Measurements from ENCODE around the gene SERTAD4. TPM values are rescaled to one million over a fixed set of nuclear protein-coding genes. Genes with fewer than 3 reads are reported as not detected.
"Not testable (repeated sequence)": the region's sequence is repeated elsewhere in the genome, so short reads cannot be mapped to it uniquely, and the experiment has no call there.

The SERTAD4 gene
- total RNA-seq (ENCODE audit: low replicate concordance), result 4.6 and 11.4 TPM in 2 replicates
- long read RNA-seq, partial matches to known transcripts, result 0 of 2 reads
- long read RNA-seq, other reads (novel, unspliced or antisense), result 2 of 2 reads

DNA sequence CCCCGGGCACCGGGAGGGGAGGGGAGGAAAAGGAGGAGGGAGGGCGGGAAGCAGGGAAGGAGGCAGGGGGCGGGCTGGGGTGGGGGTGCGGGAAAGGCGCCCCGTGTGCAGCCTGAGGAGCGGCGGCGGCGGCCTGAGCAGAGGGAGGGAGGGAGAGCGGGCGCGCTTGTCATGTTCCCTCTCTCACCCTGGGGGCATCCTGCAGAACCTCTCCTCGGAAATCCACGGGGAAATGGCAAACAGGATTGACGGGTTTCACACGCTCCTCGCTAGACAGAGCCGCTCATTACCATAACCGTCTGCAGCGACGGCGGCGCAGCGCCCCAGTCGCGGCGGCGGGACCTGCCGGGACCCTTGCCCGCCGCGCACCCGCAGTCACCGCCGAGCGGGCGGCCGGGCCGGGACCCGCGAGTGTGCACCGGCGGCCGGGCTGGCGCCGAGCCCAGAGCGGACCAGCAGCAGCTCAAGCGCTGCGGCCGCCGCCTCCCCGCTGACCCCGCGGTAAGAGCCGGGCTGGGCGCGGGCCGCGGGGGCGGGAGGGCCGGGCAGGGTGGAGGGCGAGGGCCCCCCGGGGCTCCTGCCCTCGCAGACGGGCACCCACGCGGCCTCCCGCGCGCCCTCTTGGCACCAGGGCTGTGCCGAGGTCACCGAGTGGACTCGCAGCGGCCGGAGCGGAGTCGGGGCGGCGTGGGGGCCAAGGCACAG is at the start of gene SERTAD4:
TSS of gene SERTAD4 (plus strand) at position 286 of the 705 bp plus-strand sequence. CDS start 5,165 bp downstream, outside the sequence.
- TF ChIP-seq CTCF (conservative IDR thresholded peaks at IDR 0.05), result peak; percentile 28
- Mint-ChIP-seq H3K27ac (peak within 1 kb of the TSS; percentile 61), H3K9me3 (no peaks in the 10 kb centered on the region), H3K27me3 (peaks cover 38% of the 10 kb centered on the region), H3K4me3 (peak within 1 kb of the TSS; percentile 88), H3K36me3 (no peaks in the 10 kb centered on the region), H3K4me1 (ENCODE audit: unreplicated experiment) (peaks cover 30% of the 10 kb centered on the region)
- peak; percentile 79 for DNase-seq (ENCODE audit: extremely low spot score, unreplicated experiment)

GRCh38 chr1:210185063-210185462 is 47.5 kb upstream of the SERTAD4 start:
- H3K9me3 Mint-ChIP-seq, result peaks cover 7% of the 10 kb centered on the region
- H3K27me3 Mint-ChIP-seq, result peaks cover 11% of the 10 kb centered on the region
- no peak for DNase-seq (ENCODE audit: extremely low spot score, unreplicated experiment)
- no peaks in the 10 kb centered on the region for H3K36me3 Mint-ChIP-seq
- no peak overlapping the region for H3K4me3 Mint-ChIP-seq
- no peak overlapping the region for H3K27ac Mint-ChIP-seq
- H3K4me1 Mint-ChIP-seq (ENCODE audit: unreplicated experiment), result no peaks in the 10 kb centered on the region
- no peak for TF ChIP-seq CTCF (conservative IDR thresholded peaks at IDR 0.05)

DNA sequence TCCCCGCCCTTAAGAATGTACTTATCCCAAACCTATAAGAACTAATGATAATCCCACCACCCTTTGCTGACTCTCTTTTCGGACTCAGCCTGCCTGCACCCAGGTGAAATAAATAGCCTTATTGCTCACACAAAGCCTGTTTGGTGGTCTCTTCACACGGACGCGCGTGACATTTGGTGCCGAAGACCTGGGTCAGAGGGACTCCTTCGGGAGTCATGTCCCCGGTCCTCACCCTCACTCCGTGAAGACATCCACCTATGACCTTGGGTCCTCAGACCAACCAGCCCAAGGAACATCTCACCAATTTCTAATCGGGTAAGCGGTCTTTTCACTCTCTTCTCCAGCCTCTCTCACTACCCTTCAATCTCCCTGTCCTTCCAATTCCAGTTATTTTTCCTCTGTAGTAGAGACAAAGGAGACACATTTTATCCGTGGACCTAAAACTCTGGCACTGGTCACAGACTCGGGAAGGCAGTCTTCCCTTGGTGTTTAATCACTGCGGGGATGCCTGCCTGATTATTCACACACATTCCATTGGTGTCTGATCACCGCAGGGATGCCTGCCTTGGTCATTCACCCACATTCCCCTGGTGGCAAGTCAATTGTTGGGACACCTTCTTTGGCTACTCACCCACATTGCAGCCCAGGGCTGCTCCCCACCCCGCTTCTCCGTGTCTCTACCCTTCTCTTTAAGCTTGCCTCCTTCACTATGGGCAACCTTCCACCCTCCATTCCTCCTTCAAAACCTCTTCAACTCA is 44.6 kb upstream of the SERTAD4 start:
- not testable (repeated sequence) for H3K36me3 Mint-ChIP-seq; H3K27me3 Mint-ChIP-seq; H3K27ac Mint-ChIP-seq; DNase-seq (ENCODE audit: extremely low spot score, unreplicated experiment); H3K4me1 Mint-ChIP-seq (ENCODE audit: unreplicated experiment); H3K9me3 Mint-ChIP-seq; H3K4me3 Mint-ChIP-seq

DNA sequence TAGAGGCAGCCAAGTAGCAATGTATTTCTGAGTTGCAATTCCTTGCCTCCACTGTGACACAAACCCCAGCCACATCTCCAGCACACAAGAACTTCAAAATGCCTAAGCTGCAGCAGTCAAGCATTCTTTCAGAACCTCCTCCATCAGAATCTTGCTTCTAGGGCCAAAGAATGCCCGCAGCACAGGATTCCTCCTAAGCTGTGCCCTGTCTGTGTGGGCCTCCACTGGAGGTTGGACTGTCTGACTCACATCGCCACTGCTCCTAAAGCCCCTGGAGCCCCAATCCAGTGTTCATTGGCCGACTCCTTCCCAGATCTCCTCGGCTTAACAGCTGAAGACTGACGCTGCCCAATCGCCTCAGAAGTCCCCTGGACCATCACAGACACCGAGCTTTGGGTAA is 43.2 kb upstream of the SERTAD4 start:
- Mint-ChIP-seq H3K4me3 (no peak overlapping the region), H3K27me3 (no peaks in the 10 kb centered on the region), H3K27ac (no peak overlapping the region), H3K4me1 (ENCODE audit: unreplicated experiment) (no peaks in the 10 kb centered on the region), H3K36me3 (no peaks in the 10 kb centered on the region), H3K9me3 (no peaks in the 10 kb centered on the region)
- no peak for TF ChIP-seq CTCF (conservative IDR thresholded peaks at IDR 0.05)
- no peak for DNase-seq (ENCODE audit: extremely low spot score, unreplicated experiment)

DNA sequence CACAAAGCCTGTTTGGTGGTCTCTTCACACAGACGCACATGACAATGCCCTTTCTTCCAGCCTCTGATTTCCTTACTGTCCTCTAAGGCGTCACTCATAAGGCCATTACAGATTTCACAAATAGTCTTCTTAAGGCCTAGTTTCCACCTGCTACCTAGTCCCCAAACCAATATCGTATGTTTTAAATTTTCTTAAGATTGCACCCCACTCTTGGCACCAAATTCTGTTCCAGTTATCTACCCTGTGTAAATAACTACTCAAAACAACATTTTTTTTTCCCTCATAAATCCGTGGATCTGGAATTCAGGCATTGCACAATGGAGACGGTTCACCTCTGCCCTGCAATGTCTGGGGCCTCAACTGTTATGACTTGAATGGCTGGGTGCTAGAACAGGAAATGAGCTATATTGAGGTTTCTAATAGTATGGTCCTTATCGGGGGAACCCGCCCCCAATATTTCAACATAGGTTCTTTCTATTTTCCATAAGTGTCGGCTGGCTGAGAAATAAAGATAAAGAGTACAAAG is 36.9 kb upstream of the SERTAD4 start:
- Mint-ChIP-seq H3K36me3 (no peaks in the 10 kb centered on the region), H3K4me3 (no peak overlapping the region), H3K27ac (no peak overlapping the region), H3K9me3 (peaks cover 9% of the 10 kb centered on the region), H3K4me1 (ENCODE audit: unreplicated experiment) (no peaks in the 10 kb centered on the region), H3K27me3 (no peaks in the 10 kb centered on the region)
- no peak for TF ChIP-seq CTCF (conservative IDR thresholded peaks at IDR 0.05)
- DNase-seq (ENCODE audit: extremely low spot score, unreplicated experiment), result no peak

- not testable (repeated sequence) for H3K4me3 Mint-ChIP-seq; H3K36me3 Mint-ChIP-seq; H3K27ac Mint-ChIP-seq; H3K9me3 Mint-ChIP-seq; DNase-seq (ENCODE audit: extremely low spot score, unreplicated experiment); H3K4me1 Mint-ChIP-seq (ENCODE audit: unreplicated experiment); H3K27me3 Mint-ChIP-seq
These were observed 36.3 kb upstream of the SERTAD4 start for GRCh38 chr1:210196266-210196665.

Data from type B pancreatic cell (in vitro differentiated cells).